Breast epithelium (tissue), 4 donors: Measurements from ENCODE around the gene NAAA. TPM values are rescaled to one million over a fixed set of nuclear protein-coding genes. Genes with fewer than 3 reads are reported as not detected.
"Not testable (repeated sequence)": the region's sequence is repeated elsewhere in the genome, so short reads cannot be mapped to it uniquely, and the experiment has no call there.

Source experiments
- DNase-seq, 2 donors: peaks; one replicate each; pipeline ENCODE4 v3.0.0-alpha.2; 2019; ENCODE audit warnings: low spot score in 2 of 2
- H3K27ac ChIP-seq, 2 donors: fragments of 200-600 bp; sonication (generic) in 1 of 2; one replicate each; pipeline ENCODE4 v1.5.1; 2016 to 2019; ENCODE audit warnings: mild to moderate bottlenecking in 1 of 2
- H3K27me3 ChIP-seq, 2 donors: fragments of 200-600 bp; sonication (generic) in 1 of 2; one replicate each; pipeline versions ENCODE4 v1.5.1 to v1.6.0; 2017 to 2019; ENCODE audit warnings: control low read depth in 1 of 2, mild to moderate bottlenecking in 1 of 2
- H3K36me3 ChIP-seq: fragments of 200-600 bp; one replicate; pipeline ENCODE4 v1.5.1; 2019
- H3K4me1 ChIP-seq, 2 donors: fragments of 200-600 bp; sonication (generic); one replicate each; pipeline ENCODE4 v1.5.1; 2016 to 2019; ENCODE audit warnings: control low read depth in 1 of 2
- H3K4me3 ChIP-seq, 3 donors: fragments of 200-600 bp; sonication (generic); 1 replicate in 2 of 3; 2 replicates in 1 of 3; pipeline ENCODE4 v1.5.1; 2016 to 2019; ENCODE audit warnings: mild to moderate bottlenecking in 3 of 3, moderate library complexity in 2 of 3
- H3K9me3 ChIP-seq, 2 donors: fragments of 200-600 bp; sonication (generic) in 1 of 2; one replicate each; pipeline ENCODE4 v1.5.1; 2016 to 2019; ENCODE audit warnings: control low read depth in 1 of 2
- CTCF ChIP-seq, 3 donors: fragments of 450-650 bp; IDR thresholded peaks; one replicate each; pipeline ENCODE4 v1.5.1; 2016 to 2017; ENCODE audit warnings: antibody characterized with exemption in 3 of 3, mild to moderate bottlenecking in 3 of 3, moderate library complexity in 3 of 3
- POLR2A ChIP-seq: fragments of 450-650 bp; IDR thresholded peaks from one replicate; pipeline ENCODE4 v1.6.1; 2016; ENCODE audit warnings: antibody characterized with exemption, mild to moderate bottlenecking, moderate library complexity
- POLR2AphosphoS5 ChIP-seq, 3 donors: sonication (generic); formaldehyde crosslinking; IDR thresholded peaks; one replicate each; pipeline ENCODE4 v1.6.1; 2017; ENCODE audit warnings: antibody characterized with exemption in 3 of 3
- intact Hi-C: fragments of 100-400 bp; cut with DNase I; formaldehyde crosslinking; loops from one replicate; pipeline ENCODE4 v1.15.1; 2023; ENCODE audit warnings: low total_unique reads
- total RNA-seq, 3 donors: library from RNA; depleted of rRNA; stranded (reverse); fragments of >200 nt; gene quantifications; one replicate each; pipeline ENCODE4 v1.1.0, GENCODE V29; 2016

Gene NAAA
- total RNA-seq, 3 donors from 2014 or later, result 56.5 to 92.8 (median 78.6) TPM

- Histone ChIP-seq H3K27me3 (no peaks in the 10 kb centered on the region), H3K36me3 (peaks cover 15% of the 10 kb centered on the region), H3K27ac (no peak overlapping the region), H3K9me3 (peaks cover 0 to 5% of the 10 kb centered on the region in 2 donors), H3K4me3 (no peak overlapping the region), H3K4me1 (no peaks in the 10 kb centered on the region)
- intact Hi-C loops, result loop anchor here (2.0 kb wide), 1 partner anchor 25 kb away; no protein-coding TSS in a partner anchor
- TF ChIP-seq CTCF (IDR thresholded peaks at IDR 0.05), result no peak
- TF ChIP-seq POLR2AphosphoS5 (IDR thresholded peaks at IDR 0.05), result no peak
- TF ChIP-seq POLR2A, result no peak
- DNase-seq, result no peak
These were observed 33.0 kb upstream of the NAAA start for GRCh38 chr4:75973766-75974165.

- no peak for TF ChIP-seq POLR2A
- TF ChIP-seq POLR2AphosphoS5 (IDR thresholded peaks at IDR 0.05), result no peak
- no peak for TF ChIP-seq CTCF (IDR thresholded peaks at IDR 0.05)
- intact Hi-C loops, result no loop called here
- H3K27me3 ChIP-seq, result no peaks in the 10 kb centered on the region
- H3K36me3 ChIP-seq, result peaks cover 29% of the 10 kb centered on the region
- H3K27ac ChIP-seq, result no peak overlapping the region
- H3K9me3 ChIP-seq, result peaks cover 0 to 8% of the 10 kb centered on the region in 2 donors
- no peak overlapping the region for H3K4me3 ChIP-seq
- H3K4me1 ChIP-seq, result no peaks in the 10 kb centered on the region
- no peak for DNase-seq
These were observed 27.3 kb upstream of the NAAA start for GRCh38 chr4:75968084-75968483.

GRCh38 chr4:75963558-75963957 lies 22.7 kb upstream of the NAAA start:
- intact Hi-C loops, result no loop called here
- H3K36me3 ChIP-seq, result peaks cover 24% of the 10 kb centered on the region
- peaks cover 0 to 10% of the 10 kb centered on the region in 2 donors for H3K9me3 ChIP-seq
- H3K4me1 ChIP-seq, result no peaks in the 10 kb centered on the region
- no peak overlapping the region for H3K4me3 ChIP-seq
- H3K27me3 ChIP-seq, result no peaks in the 10 kb centered on the region
- TF ChIP-seq POLR2A (no peak), CTCF (IDR thresholded peaks at IDR 0.05) (no peak), POLR2AphosphoS5 (IDR thresholded peaks at IDR 0.05) (no peak)
- no peak for DNase-seq
- H3K27ac ChIP-seq, result no peak overlapping the region

- intact Hi-C loops, H3K9me3 ChIP-seq, H3K27me3 ChIP-seq, H3K4me3 ChIP-seq, DNase-seq, H3K27ac ChIP-seq, H3K4me1 ChIP-seq: not testable (repeated sequence)
- peaks cover 11% of the 10 kb centered on the region for H3K36me3 ChIP-seq
These were observed 21.3 kb upstream of the NAAA start for GRCh38 chr4:75962072-75962471.

GRCh38 chr4:75958546-75958945 lies 17.7 kb upstream of the NAAA start:
- intact Hi-C loops, H3K9me3 ChIP-seq, H3K36me3 ChIP-seq, H3K4me1 ChIP-seq, H3K4me3 ChIP-seq, H3K27me3 ChIP-seq, DNase-seq, H3K27ac ChIP-seq: not testable (repeated sequence)

- H3K9me3 ChIP-seq, H3K4me3 ChIP-seq, H3K4me1 ChIP-seq, DNase-seq, intact Hi-C loops, H3K36me3 ChIP-seq, H3K27ac ChIP-seq, H3K27me3 ChIP-seq: not testable (repeated sequence)
These were observed 14.0 kb upstream of the NAAA start for GRCh38 chr4:75954811-75955210.

- intact Hi-C loops, result no loop called here
- TF ChIP-seq CTCF (IDR thresholded peaks at IDR 0.05), result no peak
- no peak for TF ChIP-seq POLR2AphosphoS5 (IDR thresholded peaks at IDR 0.05)
- TF ChIP-seq POLR2A, result no peak
- H3K9me3 ChIP-seq, result no peaks in the 10 kb centered on the region
- no peaks in the 10 kb centered on the region for H3K27me3 ChIP-seq
- no peak for DNase-seq
- peaks cover 3% of the 10 kb centered on the region for H3K36me3 ChIP-seq
- H3K4me3 ChIP-seq, result no peak overlapping the region
- H3K27ac ChIP-seq, result no peak overlapping the region
- H3K4me1 ChIP-seq, result no peaks in the 10 kb centered on the region
These were observed 12.7 kb upstream of the NAAA start for GRCh38 chr4:75953509-75953908.
